HEK293T (cell line): ENCODE data around the gene KRTAP9-3.

Experiments used
- ARNT ChIP-seq: fragments of 450-650 bp; IDR thresholded peaks from 2 replicates; pipeline ENCODE4 v1.6.1; 2017; ENCODE audit warnings: mild to moderate bottlenecking
- BHLHE40 ChIP-seq: fragments of 450-650 bp; IDR thresholded peaks from 2 replicates; pipeline ENCODE4 v1.6.1; 2016; ENCODE audit warnings: mild to moderate bottlenecking, moderate library complexity, borderline replicate concordance
- ELF4 ChIP-seq: fragments of 450-650 bp; IDR thresholded peaks from 2 replicates; pipeline ENCODE4 v1.6.1; 2017; ENCODE audit warnings: antibody characterized with exemption
- HDGF ChIP-seq: fragments of 450-650 bp; IDR thresholded peaks from 2 replicates; pipeline ENCODE4 v1.6.1; 2017; ENCODE audit warnings: antibody characterized with exemption, borderline replicate concordance
- L3MBTL2 ChIP-seq: fragments of 450-650 bp; conservative IDR thresholded peaks from 2 replicates; pipeline ENCODE4 v1.6.1; 2016; ENCODE audit warnings: mild to moderate bottlenecking
- NFRKB ChIP-seq: fragments of 450-650 bp; IDR thresholded peaks from 2 replicates; pipeline ENCODE4 v1.6.1; 2016; ENCODE audit warnings: mild to moderate bottlenecking, moderate library complexity
- SP1 ChIP-seq: fragments of 450-650 bp; IDR thresholded peaks from 2 replicates; pipeline ENCODE4 v1.6.1; 2017
- SUZ12 ChIP-seq: fragments of 450-650 bp; IDR thresholded peaks from 2 replicates; pipeline ENCODE4 v1.6.1; 2016; ENCODE audit warnings: mild to moderate bottlenecking
- TARDBP ChIP-seq: fragments of 450-650 bp; IDR thresholded peaks from 2 replicates; pipeline ENCODE4 v1.6.1; 2016

DNA sequence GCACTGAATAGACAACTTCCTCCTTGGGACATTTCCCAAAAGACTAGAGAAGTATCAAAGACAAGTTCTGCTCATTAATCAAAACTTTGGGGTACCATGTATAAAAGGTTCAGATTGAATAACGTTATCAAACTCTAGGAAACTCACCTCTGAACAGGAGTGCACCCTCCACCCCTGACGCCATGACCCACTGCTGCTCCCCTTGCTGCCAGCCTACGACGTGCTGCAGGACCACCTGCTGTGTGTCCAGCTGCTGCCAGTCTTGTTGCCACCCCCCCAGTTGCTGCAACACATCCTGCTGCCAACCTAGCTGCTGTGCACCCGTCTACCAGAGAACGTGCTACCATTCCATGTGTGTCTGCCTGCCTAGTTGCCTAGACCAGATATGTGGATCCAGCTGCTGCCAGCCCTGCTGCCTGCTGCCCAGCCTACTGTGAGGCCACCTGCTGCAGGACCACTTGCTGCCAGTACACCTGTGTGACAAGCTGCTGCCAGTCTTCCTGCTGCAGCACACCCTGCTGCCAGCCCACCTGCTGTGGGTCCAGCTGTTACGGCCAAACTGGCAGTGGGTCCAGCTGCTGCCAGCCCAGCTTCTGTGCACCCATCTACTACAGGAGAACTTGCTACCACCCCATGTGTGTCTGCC lies 19.6 kb upstream of the KRTAP9-3 start:
- TF ChIP-seq BHLHE40, result no peak
- no peak for TF ChIP-seq SP1
- TF ChIP-seq TARDBP, result no peak
- TF ChIP-seq ELF4, result no peak
- TF ChIP-seq L3MBTL2, result no peak
- no peak for TF ChIP-seq ARNT
- TF ChIP-seq NFRKB, result no peak
- TF ChIP-seq HDGF, result no peak
- no peak for TF ChIP-seq SUZ12
